ENCODE results near the gene CYP2A6.
"Not testable (repeated sequence)": the region's sequence is repeated elsewhere in the genome, so short reads cannot be mapped to it uniquely, and the experiment has no call there.

CYP2A6 gene

GRCh38 chr19:40830741-40831140 is 19.5 kb downstream of the CYP2A6 start:
- not testable (repeated sequence) for H3K9me3 ChIP-seq (ENCODE audit: control insufficient read depth, low read length); H3K4me3 ChIP-seq (ENCODE audit: insufficient read depth, low read depth, low read length); H3K36me3 ChIP-seq (ENCODE audit: control insufficient read depth, insufficient read depth, low read length); H3K27ac ChIP-seq (ENCODE audit: insufficient read depth, low read depth, low read length, poor library complexity, severe bottlenecking); H3K4me1 ChIP-seq (ENCODE audit: control insufficient read depth, insufficient read depth, low read length); H3K27me3 ChIP-seq (ENCODE audit: control insufficient read depth, insufficient read depth, low read length, poor library complexity, severe bottlenecking)
- WGBS, 2 experiments, result 91 to 93% methylated on average over 16 of the region's 16 CpGs

- Histone ChIP-seq H3K4me3 (ENCODE audit: insufficient read depth, low read depth, low read length) (no peak overlapping the region), H3K4me1 (ENCODE audit: control insufficient read depth, insufficient read depth, low read length) (no peaks in the 10 kb centered on the region), H3K27ac (ENCODE audit: insufficient read depth, low read depth, low read length, poor library complexity, severe bottlenecking) (no peak overlapping the region), H3K36me3 (ENCODE audit: control insufficient read depth, insufficient read depth, low read length) (no peaks in the 10 kb centered on the region), H3K9me3 (ENCODE audit: control insufficient read depth, low read length) (no peaks in the 10 kb centered on the region), H3K27me3 (ENCODE audit: control insufficient read depth, insufficient read depth, low read length, poor library complexity, severe bottlenecking) (no peaks in the 10 kb centered on the region)
Measured at GRCh38 chr19:40829205-40829604, 21.0 kb downstream of the CYP2A6 start.

- Histone ChIP-seq H3K27me3 (ENCODE audit: control insufficient read depth, insufficient read depth, low read length, poor library complexity, severe bottlenecking) (no peaks in the 10 kb centered on the region), H3K36me3 (ENCODE audit: control insufficient read depth, insufficient read depth, low read length) (no peaks in the 10 kb centered on the region), H3K9me3 (ENCODE audit: control insufficient read depth, low read length) (no peaks in the 10 kb centered on the region), H3K27ac (ENCODE audit: insufficient read depth, low read depth, low read length, poor library complexity, severe bottlenecking) (no peak overlapping the region), H3K4me1 (ENCODE audit: control insufficient read depth, insufficient read depth, low read length) (peaks cover 5% of the 10 kb centered on the region), H3K4me3 (ENCODE audit: insufficient read depth, low read depth, low read length) (no peak overlapping the region)
- WGBS, 2 experiments, result 93 to 94% methylated on average over 22 of the region's 22 CpGs
Measured at GRCh38 chr19:40827386-40828247, 22.6 kb downstream of the CYP2A6 start.

GRCh38 chr19:40826699-40827385 is 23.4 kb downstream of the CYP2A6 start:
- H3K9me3 ChIP-seq (ENCODE audit: control insufficient read depth, low read length); H3K27ac ChIP-seq (ENCODE audit: insufficient read depth, low read depth, low read length, poor library complexity, severe bottlenecking); H3K4me1 ChIP-seq (ENCODE audit: control insufficient read depth, insufficient read depth, low read length); H3K4me3 ChIP-seq (ENCODE audit: insufficient read depth, low read depth, low read length); H3K36me3 ChIP-seq (ENCODE audit: control insufficient read depth, insufficient read depth, low read length); H3K27me3 ChIP-seq (ENCODE audit: control insufficient read depth, insufficient read depth, low read length, poor library complexity, severe bottlenecking): not testable (repeated sequence)
- 94% methylated on average over 29 of the region's 29 CpGs for WGBS, 2 experiments

- H3K27ac ChIP-seq (ENCODE audit: insufficient read depth, low read depth, low read length, poor library complexity, severe bottlenecking); H3K36me3 ChIP-seq (ENCODE audit: control insufficient read depth, insufficient read depth, low read length); H3K9me3 ChIP-seq (ENCODE audit: control insufficient read depth, low read length); H3K4me3 ChIP-seq (ENCODE audit: insufficient read depth, low read depth, low read length); H3K27me3 ChIP-seq (ENCODE audit: control insufficient read depth, insufficient read depth, low read length, poor library complexity, severe bottlenecking); H3K4me1 ChIP-seq (ENCODE audit: control insufficient read depth, insufficient read depth, low read length): not testable (repeated sequence)
- 93 to 94% methylated on average over 7 to 8 of the region's 14 CpGs for WGBS, 2 experiments
Measured at GRCh38 chr19:40826312-40826698, 23.9 kb downstream of the CYP2A6 start.

GRCh38 chr19:40825460-40826095 is 24.7 kb downstream of the CYP2A6 start:
- H3K9me3 ChIP-seq (ENCODE audit: control insufficient read depth, low read length); H3K27me3 ChIP-seq (ENCODE audit: control insufficient read depth, insufficient read depth, low read length, poor library complexity, severe bottlenecking); H3K4me3 ChIP-seq (ENCODE audit: insufficient read depth, low read depth, low read length); H3K27ac ChIP-seq (ENCODE audit: insufficient read depth, low read depth, low read length, poor library complexity, severe bottlenecking); H3K4me1 ChIP-seq (ENCODE audit: control insufficient read depth, insufficient read depth, low read length); H3K36me3 ChIP-seq (ENCODE audit: control insufficient read depth, insufficient read depth, low read length): not testable (repeated sequence)
- 87 to 100% methylated on average over 3 to 4 of the region's 6 CpGs for WGBS, 2 experiments

- H3K27me3 ChIP-seq (ENCODE audit: control insufficient read depth, insufficient read depth, low read length, poor library complexity, severe bottlenecking); H3K4me1 ChIP-seq (ENCODE audit: control insufficient read depth, insufficient read depth, low read length); H3K9me3 ChIP-seq (ENCODE audit: control insufficient read depth, low read length); H3K4me3 ChIP-seq (ENCODE audit: insufficient read depth, low read depth, low read length); H3K36me3 ChIP-seq (ENCODE audit: control insufficient read depth, insufficient read depth, low read length); H3K27ac ChIP-seq (ENCODE audit: insufficient read depth, low read depth, low read length, poor library complexity, severe bottlenecking): not testable (repeated sequence)
- WGBS, 2 experiments, result 93 to 94% methylated on average over 15 to 16 of the region's 16 CpGs
Measured at GRCh38 chr19:40824916-40825315, 25.3 kb downstream of the CYP2A6 start.

- H3K27ac ChIP-seq (ENCODE audit: insufficient read depth, low read depth, low read length, poor library complexity, severe bottlenecking); H3K36me3 ChIP-seq (ENCODE audit: control insufficient read depth, insufficient read depth, low read length); H3K4me1 ChIP-seq (ENCODE audit: control insufficient read depth, insufficient read depth, low read length); H3K27me3 ChIP-seq (ENCODE audit: control insufficient read depth, insufficient read depth, low read length, poor library complexity, severe bottlenecking); H3K4me3 ChIP-seq (ENCODE audit: insufficient read depth, low read depth, low read length); H3K9me3 ChIP-seq (ENCODE audit: control insufficient read depth, low read length): not testable (repeated sequence)
- 88 to 89% methylated on average over 9 of the region's 9 CpGs for WGBS, 2 experiments
Measured at GRCh38 chr19:40822704-40823553, 27.3 kb downstream of the CYP2A6 start.

GRCh38 chr19:40822161-40822560 is 28.1 kb downstream of the CYP2A6 start:
- Histone ChIP-seq H3K4me3 (ENCODE audit: insufficient read depth, low read depth, low read length) (no peak overlapping the region), H3K9me3 (ENCODE audit: control insufficient read depth, low read length) (no peaks in the 10 kb centered on the region), H3K27ac (ENCODE audit: insufficient read depth, low read depth, low read length, poor library complexity, severe bottlenecking) (no peak overlapping the region), H3K36me3 (ENCODE audit: control insufficient read depth, insufficient read depth, low read length) (no peaks in the 10 kb centered on the region), H3K4me1 (ENCODE audit: control insufficient read depth, insufficient read depth, low read length) (peaks cover 10% of the 10 kb centered on the region), H3K27me3 (ENCODE audit: control insufficient read depth, insufficient read depth, low read length, poor library complexity, severe bottlenecking) (no peaks in the 10 kb centered on the region)
- WGBS, 2 experiments, result 94% methylated on average over 22 of the region's 22 CpGs

Measured in ectodermal cell (in vitro differentiated cells).